ENCODE data around the gene ADGRE3.
"Not testable (repeated sequence)": the region's sequence is repeated elsewhere in the genome, so short reads cannot be mapped to it uniquely, and the experiment has no call there.

The ADGRE3 gene

GRCh38 chr19:14599548-14600147 is 75.0 kb downstream of the ADGRE3 start:
- no peak overlapping the region for H3K9ac ChIP-seq (ENCODE audit: low read depth, low read length)
- no peaks in the 10 kb centered on the region for H3K27me3 ChIP-seq (ENCODE audit: control insufficient read depth, insufficient read depth, low read length)
- no peaks in the 10 kb centered on the region for H3K36me3 ChIP-seq (ENCODE audit: control insufficient read depth, insufficient read depth, low read length)

GRCh38 chr19:14595558-14595957 is 79.1 kb downstream of the ADGRE3 start:
- H3K4me1 ChIP-seq (ENCODE audit: control insufficient read depth, insufficient read depth, low read length), result no peaks in the 10 kb centered on the region
- H3K9ac ChIP-seq (ENCODE audit: low read depth, low read length), result no peak overlapping the region
- H3K27ac ChIP-seq (ENCODE audit: low read depth, low read length), result no peak overlapping the region
- no peak overlapping the region for H3K4me3 ChIP-seq (ENCODE audit: low read depth, low read length)
- no peaks in the 10 kb centered on the region for H3K27me3 ChIP-seq (ENCODE audit: control insufficient read depth, insufficient read depth, low read length)
- H3K9me3 ChIP-seq (ENCODE audit: control insufficient read depth, insufficient read depth, low read length), result peaks cover 37% of the 10 kb centered on the region
- no peaks in the 10 kb centered on the region for H3K36me3 ChIP-seq (ENCODE audit: control insufficient read depth, insufficient read depth, low read length)

More at GRCh38 chr19:14599548-14600147, 75.0 kb downstream of the ADGRE3 start:
- H3K4me1 ChIP-seq (ENCODE audit: control insufficient read depth, insufficient read depth, low read length), result no peaks in the 10 kb centered on the region
- H3K9me3 ChIP-seq (ENCODE audit: control insufficient read depth, insufficient read depth, low read length), result peaks cover 55% of the 10 kb centered on the region
- H3K27ac ChIP-seq (ENCODE audit: low read depth, low read length), result no peak overlapping the region
- no peak overlapping the region for H3K4me3 ChIP-seq (ENCODE audit: low read depth, low read length)

GRCh38 chr19:14589433-14589832 is 85.2 kb downstream of the ADGRE3 start:
- H3K27ac ChIP-seq (ENCODE audit: low read depth, low read length); H3K4me1 ChIP-seq (ENCODE audit: control insufficient read depth, insufficient read depth, low read length): not testable (repeated sequence)

GRCh38 chr19:14585187-14585586 is 89.5 kb downstream of the ADGRE3 start:
- H3K9ac ChIP-seq (ENCODE audit: low read depth, low read length); H3K4me3 ChIP-seq (ENCODE audit: low read depth, low read length); H3K36me3 ChIP-seq (ENCODE audit: control insufficient read depth, insufficient read depth, low read length); H3K27me3 ChIP-seq (ENCODE audit: control insufficient read depth, insufficient read depth, low read length); H3K9me3 ChIP-seq (ENCODE audit: control insufficient read depth, insufficient read depth, low read length); H3K27ac ChIP-seq (ENCODE audit: low read depth, low read length); H3K4me1 ChIP-seq (ENCODE audit: control insufficient read depth, insufficient read depth, low read length): not testable (repeated sequence)

More at GRCh38 chr19:14589433-14589832, 85.2 kb downstream of the ADGRE3 start:
- H3K27me3 ChIP-seq (ENCODE audit: control insufficient read depth, insufficient read depth, low read length); H3K9ac ChIP-seq (ENCODE audit: low read depth, low read length); H3K36me3 ChIP-seq (ENCODE audit: control insufficient read depth, insufficient read depth, low read length); H3K4me3 ChIP-seq (ENCODE audit: low read depth, low read length); H3K9me3 ChIP-seq (ENCODE audit: control insufficient read depth, insufficient read depth, low read length): not testable (repeated sequence)

- H3K27ac ChIP-seq (ENCODE audit: low read depth, low read length), result not testable (repeated sequence)
Measured at GRCh38 chr19:14584372-14584771, 90.3 kb downstream of the ADGRE3 start.

GRCh38 chr19:14582894-14583340 is 91.7 kb downstream of the ADGRE3 start, which contains the start of gene CLEC17A:
CLEC17A (plus strand) TSS chr19:14583084; CDS start chr19:14583161, 77 bp downstream.
- H3K36me3 ChIP-seq (ENCODE audit: control insufficient read depth, insufficient read depth, low read length), result no peaks in the 10 kb centered on the region
- no peak within 1 kb of the TSS for H3K27ac ChIP-seq (ENCODE audit: low read depth, low read length)
- no peaks in the 10 kb centered on the region for H3K9me3 ChIP-seq (ENCODE audit: control insufficient read depth, insufficient read depth, low read length)
- H3K4me3 ChIP-seq (ENCODE audit: low read depth, low read length), result no peak within 1 kb of the TSS
- no peak within 1 kb of the TSS for H3K9ac ChIP-seq (ENCODE audit: low read depth, low read length)
- no peaks in the 10 kb centered on the region for H3K27me3 ChIP-seq (ENCODE audit: control insufficient read depth, insufficient read depth, low read length)
- H3K4me1 ChIP-seq (ENCODE audit: control insufficient read depth, insufficient read depth, low read length), result no peaks in the 10 kb centered on the region

More at GRCh38 chr19:14584372-14584771, 90.3 kb downstream of the ADGRE3 start:
- not testable (repeated sequence) for H3K36me3 ChIP-seq (ENCODE audit: control insufficient read depth, insufficient read depth, low read length); H3K9me3 ChIP-seq (ENCODE audit: control insufficient read depth, insufficient read depth, low read length); H3K4me1 ChIP-seq (ENCODE audit: control insufficient read depth, insufficient read depth, low read length); H3K27me3 ChIP-seq (ENCODE audit: control insufficient read depth, insufficient read depth, low read length); H3K4me3 ChIP-seq (ENCODE audit: low read depth, low read length); H3K9ac ChIP-seq (ENCODE audit: low read depth, low read length)

GRCh38 chr19:14580623-14581237 is 93.9 kb downstream of the ADGRE3 start:
- no peak overlapping the region for H3K9ac ChIP-seq (ENCODE audit: low read depth, low read length)
- H3K27me3 ChIP-seq (ENCODE audit: control insufficient read depth, insufficient read depth, low read length), result no peaks in the 10 kb centered on the region
- H3K36me3 ChIP-seq (ENCODE audit: control insufficient read depth, insufficient read depth, low read length), result no peaks in the 10 kb centered on the region
- no peak overlapping the region for H3K4me3 ChIP-seq (ENCODE audit: low read depth, low read length)
- H3K9me3 ChIP-seq (ENCODE audit: control insufficient read depth, insufficient read depth, low read length), result no peaks in the 10 kb centered on the region
- no peak overlapping the region for H3K27ac ChIP-seq (ENCODE audit: low read depth, low read length)
- no peaks in the 10 kb centered on the region for H3K4me1 ChIP-seq (ENCODE audit: control insufficient read depth, insufficient read depth, low read length)

- H3K4me3 ChIP-seq (ENCODE audit: low read depth, low read length), result no peak overlapping the region
- H3K4me1 ChIP-seq (ENCODE audit: control insufficient read depth, insufficient read depth, low read length), result no peaks in the 10 kb centered on the region
- H3K36me3 ChIP-seq (ENCODE audit: control insufficient read depth, insufficient read depth, low read length), result no peaks in the 10 kb centered on the region
- H3K9ac ChIP-seq (ENCODE audit: low read depth, low read length), result no peak overlapping the region
- no peaks in the 10 kb centered on the region for H3K27me3 ChIP-seq (ENCODE audit: control insufficient read depth, insufficient read depth, low read length)
- H3K9me3 ChIP-seq (ENCODE audit: control insufficient read depth, insufficient read depth, low read length), result no peaks in the 10 kb centered on the region
- H3K27ac ChIP-seq (ENCODE audit: low read depth, low read length), result no peak overlapping the region
Measured at GRCh38 chr19:14577885-14578427, 96.7 kb downstream of the ADGRE3 start.

- H3K27ac ChIP-seq (ENCODE audit: low read depth, low read length), result no peak overlapping the region
- no peak overlapping the region for H3K4me3 ChIP-seq (ENCODE audit: low read depth, low read length)
- H3K4me1 ChIP-seq (ENCODE audit: control insufficient read depth, insufficient read depth, low read length), result no peaks in the 10 kb centered on the region
Measured at GRCh38 chr19:14577264-14577663, 97.4 kb downstream of the ADGRE3 start.

GRCh38 chr19:14576363-14576762 is 98.3 kb downstream of the ADGRE3 start:
- Histone ChIP-seq H3K27ac (ENCODE audit: low read depth, low read length) (no peak overlapping the region), H3K27me3 (ENCODE audit: control insufficient read depth, insufficient read depth, low read length) (no peaks in the 10 kb centered on the region), H3K36me3 (ENCODE audit: control insufficient read depth, insufficient read depth, low read length) (no peaks in the 10 kb centered on the region), H3K4me3 (ENCODE audit: low read depth, low read length) (no peak overlapping the region), H3K4me1 (ENCODE audit: control insufficient read depth, insufficient read depth, low read length) (no peaks in the 10 kb centered on the region), H3K9ac (ENCODE audit: low read depth, low read length) (no peak overlapping the region), H3K9me3 (ENCODE audit: control insufficient read depth, insufficient read depth, low read length) (no peaks in the 10 kb centered on the region)

More at GRCh38 chr19:14577264-14577663, 97.4 kb downstream of the ADGRE3 start:
- H3K36me3 ChIP-seq (ENCODE audit: control insufficient read depth, insufficient read depth, low read length), result no peaks in the 10 kb centered on the region
- no peak overlapping the region for H3K9ac ChIP-seq (ENCODE audit: low read depth, low read length)
- H3K27me3 ChIP-seq (ENCODE audit: control insufficient read depth, insufficient read depth, low read length), result no peaks in the 10 kb centered on the region
- no peaks in the 10 kb centered on the region for H3K9me3 ChIP-seq (ENCODE audit: control insufficient read depth, insufficient read depth, low read length)

- Histone ChIP-seq H3K27ac (ENCODE audit: low read depth, low read length) (no peak overlapping the region), H3K4me3 (ENCODE audit: low read depth, low read length) (no peak overlapping the region), H3K36me3 (ENCODE audit: control insufficient read depth, insufficient read depth, low read length) (no peaks in the 10 kb centered on the region), H3K4me1 (ENCODE audit: control insufficient read depth, insufficient read depth, low read length) (no peaks in the 10 kb centered on the region), H3K9ac (ENCODE audit: low read depth, low read length) (no peak overlapping the region), H3K9me3 (ENCODE audit: control insufficient read depth, insufficient read depth, low read length) (no peaks in the 10 kb centered on the region), H3K27me3 (ENCODE audit: control insufficient read depth, insufficient read depth, low read length) (no peaks in the 10 kb centered on the region)
Measured at GRCh38 chr19:14575428-14575980, 99.1 kb downstream of the ADGRE3 start.
